Osteoblast (primary cell): Measurements from ENCODE around the gene PKIB. TPM values are rescaled to one million over a fixed set of nuclear protein-coding genes. Genes with fewer than 3 reads are reported as not detected.

Experiments used
- DNase-seq: peaks from one replicate; pipeline ENCODE4 v3.0.0; 2011; ENCODE audit warnings: low spot score, mixed read lengths; ENCODE audit not compliant: insufficient read length; ENCODE audit errors: missing footprints
- H2AFZ ChIP-seq: 2 replicates; pipeline ENCODE4 v1.6.0; 2011; ENCODE audit warnings: mild to moderate bottlenecking, low read length
- H3K27ac ChIP-seq: 2 replicates; pipeline ENCODE4 v1.5.1; 2011; ENCODE audit warnings: mild to moderate bottlenecking, low read depth, low read length, moderate library complexity
- H3K27me3 ChIP-seq: 2 replicates; pipeline ENCODE4 v1.6.0; 2012; ENCODE audit warnings: mild to moderate bottlenecking, control low read depth, inconsistent platforms, low read length, moderate library complexity; ENCODE audit not compliant: insufficient read depth
- H3K36me3 ChIP-seq: 2 replicates; pipeline ENCODE4 v1.5.1; 2011; ENCODE audit warnings: mild to moderate bottlenecking, low read length, control low read depth, moderate library complexity; ENCODE audit not compliant: insufficient read depth
- H3K4me1 ChIP-seq: 2 replicates; pipeline ENCODE4 v1.5.1; 2011; ENCODE audit warnings: mild to moderate bottlenecking, low read length, control low read depth, moderate library complexity; ENCODE audit not compliant: insufficient read depth
- H3K4me2 ChIP-seq: 2 replicates; pipeline ENCODE4 v1.6.0; 2011; ENCODE audit warnings: mild to moderate bottlenecking, low read length; ENCODE audit not compliant: insufficient read depth
- H3K4me3 ChIP-seq: fragments of 200-600 bp; sonication (generic); 3 replicates; pipeline ENCODE4 v1.5.1; 2012; ENCODE audit warnings: mild to moderate bottlenecking, low read length, inconsistent platforms; ENCODE audit not compliant: insufficient read depth
- H3K79me2 ChIP-seq: 2 replicates; pipeline ENCODE4 v1.6.0; 2012; ENCODE audit warnings: mild to moderate bottlenecking, low read length, control low read depth, inconsistent platforms; ENCODE audit not compliant: insufficient read depth
- H3K9me3 ChIP-seq: 2 replicates; pipeline ENCODE4 v1.5.1; 2011; ENCODE audit warnings: low read depth, low read length, control low read depth
- H4K20me1 ChIP-seq: 2 replicates; pipeline ENCODE4 v1.6.0; 2012; ENCODE audit warnings: mild to moderate bottlenecking, low read length, control low read depth; ENCODE audit not compliant: insufficient read depth
- total RNA-seq: library from RNA; depleted of rRNA; stranded (reverse); fragments of >200 nt; gene quantifications from 2 replicates; pipeline ENCODE4 v1.2.3, GENCODE V29; 2012
- TF ChIP-seq, protein P1 (sequence below): IDR thresholded peaks from 2 replicates; pipeline ENCODE4 v1.5.1; 2011; ENCODE audit warnings: mild to moderate bottlenecking, low read depth, low read length, moderate library complexity; ENCODE audit errors: extremely low read depth

The PKIB gene
- total RNA-seq, 1 donor, result 0.72 TPM

- Histone ChIP-seq H3K4me1 (peaks cover 7% of the 10 kb centered on the region), H4K20me1 (no peaks in the 10 kb centered on the region), H3K4me2 (no peak overlapping the region), H3K36me3 (no peaks in the 10 kb centered on the region), H3K4me3 (no peak overlapping the region), H3K9me3 (no peaks in the 10 kb centered on the region), H3K79me2 (no peaks in the 10 kb centered on the region), H3K27me3 (no peaks in the 10 kb centered on the region), H3K27ac (no peak overlapping the region), H2AFZ (no peak overlapping the region)
- TF ChIP-seq, protein P1, sequence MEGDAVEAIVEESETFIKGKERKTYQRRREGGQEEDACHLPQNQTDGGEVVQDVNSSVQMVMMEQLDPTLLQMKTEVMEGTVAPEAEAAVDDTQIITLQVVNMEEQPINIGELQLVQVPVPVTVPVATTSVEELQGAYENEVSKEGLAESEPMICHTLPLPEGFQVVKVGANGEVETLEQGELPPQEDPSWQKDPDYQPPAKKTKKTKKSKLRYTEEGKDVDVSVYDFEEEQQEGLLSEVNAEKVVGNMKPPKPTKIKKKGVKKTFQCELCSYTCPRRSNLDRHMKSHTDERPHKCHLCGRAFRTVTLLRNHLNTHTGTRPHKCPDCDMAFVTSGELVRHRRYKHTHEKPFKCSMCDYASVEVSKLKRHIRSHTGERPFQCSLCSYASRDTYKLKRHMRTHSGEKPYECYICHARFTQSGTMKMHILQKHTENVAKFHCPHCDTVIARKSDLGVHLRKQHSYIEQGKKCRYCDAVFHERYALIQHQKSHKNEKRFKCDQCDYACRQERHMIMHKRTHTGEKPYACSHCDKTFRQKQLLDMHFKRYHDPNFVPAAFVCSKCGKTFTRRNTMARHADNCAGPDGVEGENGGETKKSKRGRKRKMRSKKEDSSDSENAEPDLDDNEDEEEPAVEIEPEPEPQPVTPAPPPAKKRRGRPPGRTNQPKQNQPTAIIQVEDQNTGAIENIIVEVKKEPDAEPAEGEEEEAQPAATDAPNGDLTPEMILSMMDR, result no peak
- no peak for DNase-seq
Measured at GRCh38 chr6:122650403-122650802, 40.2 kb downstream of the PKIB start.

DNA sequence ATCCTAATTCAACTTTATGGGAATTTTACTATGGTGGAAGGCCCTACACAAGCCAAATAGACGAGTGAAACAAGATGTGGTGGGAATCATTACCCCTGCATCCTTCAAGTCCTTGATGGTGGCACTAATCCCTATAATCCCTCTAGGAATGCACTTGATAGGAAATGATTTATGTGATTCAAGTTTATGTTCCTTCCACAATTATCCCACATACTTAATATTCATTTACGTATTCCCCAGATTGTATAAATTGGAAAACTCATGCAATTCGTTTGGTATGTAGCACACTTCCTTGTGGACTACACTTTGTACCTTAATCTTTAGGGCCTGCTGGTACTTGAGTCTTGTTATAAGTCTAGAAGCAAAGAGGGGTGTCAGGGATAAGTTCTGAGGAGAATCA is 40.8 kb downstream of the PKIB start:
- no peak overlapping the region for H3K4me2 ChIP-seq

DNA sequence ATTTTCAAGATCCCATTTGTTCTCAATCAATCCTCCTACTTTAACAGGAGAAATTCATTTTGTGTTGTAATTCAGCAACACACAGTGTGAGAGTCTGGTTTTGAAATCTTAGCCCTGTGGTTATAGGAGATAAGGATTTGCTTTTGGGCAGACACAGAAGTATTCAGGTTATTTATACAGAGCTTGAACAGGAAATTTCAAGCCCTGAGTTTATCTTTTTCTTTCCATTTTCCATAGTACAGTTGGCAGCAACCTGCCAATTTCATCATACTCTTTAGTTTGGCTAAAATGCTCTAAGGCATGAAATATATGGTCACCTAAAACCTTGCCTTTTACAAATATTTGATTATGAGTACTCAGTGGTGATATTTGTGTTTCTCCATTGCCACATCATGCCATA is 41.4 kb downstream of the PKIB start:
- Histone ChIP-seq H3K9me3 (no peaks in the 10 kb centered on the region), H3K36me3 (no peaks in the 10 kb centered on the region), H3K27ac (peak overlapping the region; percentile 28), H2AFZ (no peak overlapping the region), H3K27me3 (no peaks in the 10 kb centered on the region), H4K20me1 (no peaks in the 10 kb centered on the region), H3K4me1 (peaks cover 7% of the 10 kb centered on the region), H3K4me2 (no peak overlapping the region), H3K79me2 (no peaks in the 10 kb centered on the region), H3K4me3 (no peak overlapping the region)
- TF ChIP-seq, protein P1, result no peak
- DNase-seq, result no peak

More for the DNA sequence above, 40.8 kb downstream of the PKIB start:
- Histone ChIP-seq H3K27ac (peak overlapping the region; percentile 28), H3K27me3 (no peaks in the 10 kb centered on the region), H3K36me3 (no peaks in the 10 kb centered on the region), H3K79me2 (no peaks in the 10 kb centered on the region), H3K9me3 (no peaks in the 10 kb centered on the region), H3K4me1 (peaks cover 7% of the 10 kb centered on the region), H2AFZ (no peak overlapping the region), H3K4me3 (no peak overlapping the region), H4K20me1 (no peaks in the 10 kb centered on the region)
- no peak for DNase-seq
- TF ChIP-seq, protein P1, result no peak

- TF ChIP-seq, protein P1, result no peak
- Histone ChIP-seq H2AFZ (no peak overlapping the region), H3K4me2 (no peak overlapping the region)
Measured at GRCh38 chr6:122652431-122652830, 42.2 kb downstream of the PKIB start.

More at GRCh38 chr6:122652431-122652830, 42.2 kb downstream of the PKIB start:
- Histone ChIP-seq H3K9me3 (no peaks in the 10 kb centered on the region), H3K79me2 (no peaks in the 10 kb centered on the region), H4K20me1 (no peaks in the 10 kb centered on the region), H3K27me3 (no peaks in the 10 kb centered on the region), H3K4me3 (no peak overlapping the region), H3K36me3 (no peaks in the 10 kb centered on the region), H3K27ac (no peak overlapping the region), H3K4me1 (peaks cover 7% of the 10 kb centered on the region)
- peak; percentile 25 for DNase-seq
